ENCODE measurements around the gene ACSM3.

DNA sequence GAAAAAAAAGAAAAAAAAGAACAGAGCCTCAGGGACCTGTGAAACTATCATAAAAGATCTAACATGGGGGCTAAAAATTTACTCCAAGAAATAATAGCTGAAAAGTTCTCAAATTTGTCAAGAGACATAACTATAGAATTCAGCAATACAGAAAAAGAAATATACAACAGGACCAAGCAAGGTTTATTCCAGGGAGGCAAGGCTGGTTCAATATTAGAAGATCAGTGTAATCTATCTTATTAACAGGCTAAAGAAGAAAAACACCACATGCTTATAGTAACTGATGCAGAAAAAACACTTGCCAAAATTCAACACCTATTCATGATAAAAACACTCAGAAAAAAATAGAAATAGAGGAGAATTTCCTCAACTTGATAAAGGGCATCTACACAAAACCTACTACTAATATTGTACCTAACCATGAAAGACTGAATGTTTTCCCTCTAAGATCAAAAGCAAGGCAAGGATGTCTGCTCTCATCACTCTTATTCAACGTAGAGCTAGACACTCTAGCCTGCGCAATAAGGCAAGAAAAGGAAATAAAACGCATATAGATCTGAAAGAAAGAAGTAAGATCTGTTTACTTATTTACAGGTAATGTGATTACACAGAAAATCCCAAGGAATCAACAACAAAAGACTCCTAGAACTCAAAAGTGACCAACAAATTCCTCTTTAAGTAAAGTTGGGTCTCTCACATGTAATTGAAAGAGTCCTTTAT is 1.2 kb upstream of the ACSM3 start:
- TF ChIP-seq, protein P1, sequence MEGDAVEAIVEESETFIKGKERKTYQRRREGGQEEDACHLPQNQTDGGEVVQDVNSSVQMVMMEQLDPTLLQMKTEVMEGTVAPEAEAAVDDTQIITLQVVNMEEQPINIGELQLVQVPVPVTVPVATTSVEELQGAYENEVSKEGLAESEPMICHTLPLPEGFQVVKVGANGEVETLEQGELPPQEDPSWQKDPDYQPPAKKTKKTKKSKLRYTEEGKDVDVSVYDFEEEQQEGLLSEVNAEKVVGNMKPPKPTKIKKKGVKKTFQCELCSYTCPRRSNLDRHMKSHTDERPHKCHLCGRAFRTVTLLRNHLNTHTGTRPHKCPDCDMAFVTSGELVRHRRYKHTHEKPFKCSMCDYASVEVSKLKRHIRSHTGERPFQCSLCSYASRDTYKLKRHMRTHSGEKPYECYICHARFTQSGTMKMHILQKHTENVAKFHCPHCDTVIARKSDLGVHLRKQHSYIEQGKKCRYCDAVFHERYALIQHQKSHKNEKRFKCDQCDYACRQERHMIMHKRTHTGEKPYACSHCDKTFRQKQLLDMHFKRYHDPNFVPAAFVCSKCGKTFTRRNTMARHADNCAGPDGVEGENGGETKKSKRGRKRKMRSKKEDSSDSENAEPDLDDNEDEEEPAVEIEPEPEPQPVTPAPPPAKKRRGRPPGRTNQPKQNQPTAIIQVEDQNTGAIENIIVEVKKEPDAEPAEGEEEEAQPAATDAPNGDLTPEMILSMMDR (IDR thresholded peaks at IDR 0.05; ENCODE audit: extremely low read depth in 1 of 2, insufficient read depth in 1 of 2, low read depth in 1 of 2, low read length in 2 of 2) = no peak
- TF ChIP-seq MYC (IDR thresholded peaks at IDR 0.05; ENCODE audit: low read depth, low read length) = no peak

Data from endothelial cell of umbilical vein (primary cell).